NAMALWA (cell line): ENCODE data around the gene GPR27.
A peak's percentile ranks its signal among the peaks of the same experiment; 100 is the strongest.

Source experiments
- DNase-seq: peaks from one replicate; pipeline ENCODE4 v3.0.0-alpha.2; 2015; ENCODE audit warnings: low spot score

GPR27 gene

GRCh38 chr3:71753701-71754609, at the start of gene GPR27:
Gene GPR27, plus strand, starts transcription at chr3:71753855. Its CDS starts 195 bp downstream, at chr3:71754050.
- DNase-seq = no peak

- DNase-seq = no peak
Measured at GRCh38 chr3:71704915-71705314, 48.7 kb upstream of the GPR27 start.

- DNase-seq = no peak
Measured at GRCh38 chr3:71705681-71706080, 48.0 kb upstream of the GPR27 start.

- no peak for DNase-seq
Measured at GRCh38 chr3:71707595-71707994, 46.1 kb upstream of the GPR27 start.

GRCh38 chr3:71708476-71709105, 45.1 kb upstream of the GPR27 start:
- no peak for DNase-seq

- DNase-seq = no peak
Measured at GRCh38 chr3:71709908-71710511, 43.6 kb upstream of the GPR27 start.

- DNase-seq = peak; percentile 50
Measured at GRCh38 chr3:71710906-71711494, 42.7 kb upstream of the GPR27 start.

- no peak for DNase-seq
Measured at GRCh38 chr3:71713041-71713440, 40.6 kb upstream of the GPR27 start.

- DNase-seq = no peak
Measured at GRCh38 chr3:71714595-71714994, 39.1 kb upstream of the GPR27 start.

GRCh38 chr3:71718072-71718471, 35.6 kb upstream of the GPR27 start:
- DNase-seq = no peak

- DNase-seq = no peak
Measured at GRCh38 chr3:71721002-71721401, 32.7 kb upstream of the GPR27 start.

- DNase-seq = no peak
Measured at GRCh38 chr3:71721651-71722157, 32.0 kb upstream of the GPR27 start.

GRCh38 chr3:71722693-71723092, 31.0 kb upstream of the GPR27 start:
- no peak for DNase-seq

GRCh38 chr3:71723452-71724170, 30.0 kb upstream of the GPR27 start:
- no peak for DNase-seq

- no peak for DNase-seq
Measured at GRCh38 chr3:71724171-71724453, 29.5 kb upstream of the GPR27 start.

- DNase-seq = no peak
Measured at GRCh38 chr3:71724584-71725270, 28.9 kb upstream of the GPR27 start.

GRCh38 chr3:71725271-71725991, 28.2 kb upstream of the GPR27 start, which contains the start of gene EIF4E3:
Gene EIF4E3, minus strand, starts transcription at chr3:71725402. Its CDS starts 35 bp downstream, at chr3:71725367.
- no peak for DNase-seq

- no peak for DNase-seq
Measured at GRCh38 chr3:71726146-71726545, 27.5 kb upstream of the GPR27 start.

GRCh38 chr3:71728632-71729342, 24.9 kb upstream of the GPR27 start:
- DNase-seq = peak; percentile 15

GRCh38 chr3:71732637-71733036, 21.0 kb upstream of the GPR27 start:
- DNase-seq = no peak
